ENCODE results near the gene RRN3. TPM values are rescaled to one million over a fixed set of nuclear protein-coding genes. Genes with fewer than 3 reads are reported as not detected.
"Not testable (repeated sequence)": the region's sequence is repeated elsewhere in the genome, so short reads cannot be mapped to it uniquely, and the experiment has no call there.

RRN3 gene
- total and polyA plus RNA-seq, 9 donors, result 18.8 to 46.0 (median 30.7) TPM

DNA sequence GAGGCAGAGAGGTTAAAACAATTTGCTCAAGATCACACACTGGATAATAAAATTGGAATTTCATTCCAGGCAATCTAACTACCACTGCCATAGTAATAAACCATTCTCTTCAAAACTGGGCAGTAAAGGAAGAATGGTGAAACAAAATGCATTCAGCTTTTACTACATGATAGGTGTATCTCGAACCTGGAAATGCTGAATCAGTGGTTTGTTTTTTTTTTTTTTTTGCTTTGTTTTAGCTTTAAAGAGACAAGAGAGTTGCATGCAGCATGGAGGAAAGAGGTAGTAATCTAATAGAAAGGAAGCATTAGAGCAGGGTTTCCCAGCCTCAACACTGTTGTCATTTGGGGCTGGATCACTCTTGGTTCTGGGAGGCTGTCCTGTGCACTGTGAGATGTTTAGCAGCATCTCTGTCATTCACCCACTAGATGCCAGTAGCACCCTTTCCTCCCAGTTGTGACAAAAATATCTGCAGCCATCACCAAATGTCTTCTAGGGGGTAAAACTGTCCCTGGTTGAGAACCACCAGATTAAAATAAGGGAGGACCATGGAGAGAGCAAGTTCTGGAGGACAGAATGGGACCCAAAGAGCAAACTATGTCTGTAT lies 3.3 kb downstream of the RRN3 start:
- intact Hi-C loops (cut with DNase I); H3K4me1 ChIP-seq (ENCODE audit: insufficient read depth); DNase-seq; H3K27me3 ChIP-seq; H3K27ac ChIP-seq; H3K36me3 ChIP-seq; H3K4me3 ChIP-seq; H3K9me3 ChIP-seq: not testable (repeated sequence)
- 45 to 64% (median 47%) methylated on average over 1 of the region's 1 CpG for WGBS, 3 donors

DNA sequence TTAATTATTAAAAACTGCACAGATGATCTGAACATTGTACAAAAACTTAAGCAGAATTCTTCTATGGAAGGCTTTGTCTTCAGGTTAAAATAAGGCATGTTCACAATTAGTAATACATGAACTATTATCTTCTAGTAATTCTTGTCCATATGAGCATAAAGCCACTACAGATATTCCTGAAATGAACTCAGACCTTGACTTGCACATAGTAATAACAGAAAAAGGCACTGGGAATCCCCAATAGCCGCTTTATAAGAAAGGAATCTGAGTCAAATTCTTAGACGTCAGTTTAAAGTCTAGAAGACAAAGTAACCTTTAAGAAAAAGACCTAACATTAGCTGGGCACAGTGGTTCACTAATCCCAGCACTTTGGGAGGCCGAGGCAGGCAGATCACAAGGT lies 11.3 kb downstream of the RRN3 start:
- H3K4me3 ChIP-seq; H3K9me3 ChIP-seq; H3K27me3 ChIP-seq; H3K36me3 ChIP-seq; H3K27ac ChIP-seq; intact Hi-C loops (cut with DNase I); H3K4me1 ChIP-seq (ENCODE audit: insufficient read depth); DNase-seq: not testable (repeated sequence)
- WGBS, 3 donors, result 81 to 86% (median 85%) methylated on average over 3 of the region's 3 CpGs

DNA sequence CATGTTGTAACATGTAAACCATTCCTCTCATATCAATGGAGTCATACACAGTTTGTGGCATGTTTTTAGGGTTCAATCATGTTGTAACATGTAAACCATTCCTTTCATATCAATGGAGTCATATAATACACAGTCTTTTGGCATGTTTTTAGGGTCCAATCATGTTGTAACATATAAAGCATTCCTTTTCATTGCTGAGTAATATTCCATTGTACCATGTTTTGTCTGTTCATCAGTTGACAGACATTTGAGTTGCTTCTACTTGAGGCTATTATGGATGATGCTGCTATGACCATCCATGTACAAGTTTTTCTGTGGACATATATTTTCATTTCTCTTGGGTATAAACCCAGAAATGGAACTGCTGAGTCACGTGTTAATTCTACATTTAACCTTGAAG lies 13.2 kb downstream of the RRN3 start:
- WGBS, 3 donors, result 97 to 100% (median 100%) methylated on average over 1 of the region's 1 CpG
- H3K4me1 ChIP-seq (ENCODE audit: insufficient read depth); H3K4me3 ChIP-seq; H3K27me3 ChIP-seq; H3K27ac ChIP-seq; DNase-seq; H3K36me3 ChIP-seq; H3K9me3 ChIP-seq; intact Hi-C loops (cut with DNase I): not testable (repeated sequence)

DNA sequence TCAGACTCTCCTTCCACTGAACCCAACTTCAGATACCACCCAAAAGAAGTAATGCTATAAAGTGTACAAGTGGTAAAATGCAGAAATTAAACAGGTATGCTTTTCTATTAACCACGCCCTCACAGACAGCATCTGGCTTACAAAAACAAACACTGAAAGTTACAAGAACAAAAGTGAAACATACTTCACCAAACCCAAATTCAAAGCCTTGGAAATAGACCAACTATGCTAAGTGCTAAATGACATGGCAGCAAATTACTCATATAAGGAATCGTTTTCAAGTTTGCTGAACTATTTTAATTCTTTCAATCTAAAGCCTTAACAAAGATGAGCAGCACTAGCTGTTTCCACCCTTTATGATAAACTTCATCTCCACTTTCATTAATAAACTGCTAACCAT lies 17.9 kb downstream of the RRN3 start:
- H3K36me3 ChIP-seq; H3K4me3 ChIP-seq; H3K9me3 ChIP-seq; DNase-seq; intact Hi-C loops (cut with DNase I); H3K27ac ChIP-seq; H3K4me1 ChIP-seq (ENCODE audit: insufficient read depth); H3K27me3 ChIP-seq: not testable (repeated sequence)
- 38 to 58% (median 44%) methylated on average over 2 of the region's 2 CpGs for WGBS, 3 donors

DNA sequence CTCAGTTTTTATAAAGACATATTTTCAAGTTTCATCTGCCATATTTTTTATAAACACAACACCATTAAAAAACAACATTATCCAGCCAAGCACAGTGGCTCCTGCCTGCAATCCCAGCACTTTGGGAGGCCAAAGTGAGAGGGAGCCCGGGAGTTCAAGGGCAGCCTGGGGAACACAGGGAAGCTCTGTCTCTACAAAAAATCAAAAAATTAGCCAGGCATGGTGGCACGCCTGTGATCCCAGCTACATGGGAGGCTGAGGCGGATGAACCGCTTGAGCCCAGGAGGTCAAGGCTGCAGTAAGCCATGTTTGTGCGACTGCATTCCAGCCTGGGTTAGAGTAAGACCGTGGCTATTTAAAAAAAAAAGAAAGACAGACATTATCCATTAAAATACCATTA lies 21.0 kb downstream of the RRN3 start:
- WGBS, 3 donors, result 10 to 27% (median 10%) methylated on average over 6 of the region's 6 CpGs
- Histone ChIP-seq H3K4me3 (no peak overlapping the region), H3K4me1 (ENCODE audit: insufficient read depth) (no peaks in the 10 kb centered on the region), H3K27me3 (no peaks in the 10 kb centered on the region), H3K36me3 (no peaks in the 10 kb centered on the region), H3K27ac (peak overlapping the region in 1 of 2 donors; percentile 58), H3K9me3 (no peaks in the 10 kb centered on the region)
- intact Hi-C loops (cut with DNase I), result no loop called here
- TF ChIP-seq EP300 (IDR thresholded peaks at IDR 0.05), result no peak
- TF ChIP-seq, protein P1, sequence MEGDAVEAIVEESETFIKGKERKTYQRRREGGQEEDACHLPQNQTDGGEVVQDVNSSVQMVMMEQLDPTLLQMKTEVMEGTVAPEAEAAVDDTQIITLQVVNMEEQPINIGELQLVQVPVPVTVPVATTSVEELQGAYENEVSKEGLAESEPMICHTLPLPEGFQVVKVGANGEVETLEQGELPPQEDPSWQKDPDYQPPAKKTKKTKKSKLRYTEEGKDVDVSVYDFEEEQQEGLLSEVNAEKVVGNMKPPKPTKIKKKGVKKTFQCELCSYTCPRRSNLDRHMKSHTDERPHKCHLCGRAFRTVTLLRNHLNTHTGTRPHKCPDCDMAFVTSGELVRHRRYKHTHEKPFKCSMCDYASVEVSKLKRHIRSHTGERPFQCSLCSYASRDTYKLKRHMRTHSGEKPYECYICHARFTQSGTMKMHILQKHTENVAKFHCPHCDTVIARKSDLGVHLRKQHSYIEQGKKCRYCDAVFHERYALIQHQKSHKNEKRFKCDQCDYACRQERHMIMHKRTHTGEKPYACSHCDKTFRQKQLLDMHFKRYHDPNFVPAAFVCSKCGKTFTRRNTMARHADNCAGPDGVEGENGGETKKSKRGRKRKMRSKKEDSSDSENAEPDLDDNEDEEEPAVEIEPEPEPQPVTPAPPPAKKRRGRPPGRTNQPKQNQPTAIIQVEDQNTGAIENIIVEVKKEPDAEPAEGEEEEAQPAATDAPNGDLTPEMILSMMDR (IDR thresholded peaks at IDR 0.05), result no peak
- no peak for TF ChIP-seq POLR2A (IDR thresholded peaks at IDR 0.05)
- DNase-seq, result peak in 3 of 5 donors; percentile 31 to 59 (median 38)

DNA sequence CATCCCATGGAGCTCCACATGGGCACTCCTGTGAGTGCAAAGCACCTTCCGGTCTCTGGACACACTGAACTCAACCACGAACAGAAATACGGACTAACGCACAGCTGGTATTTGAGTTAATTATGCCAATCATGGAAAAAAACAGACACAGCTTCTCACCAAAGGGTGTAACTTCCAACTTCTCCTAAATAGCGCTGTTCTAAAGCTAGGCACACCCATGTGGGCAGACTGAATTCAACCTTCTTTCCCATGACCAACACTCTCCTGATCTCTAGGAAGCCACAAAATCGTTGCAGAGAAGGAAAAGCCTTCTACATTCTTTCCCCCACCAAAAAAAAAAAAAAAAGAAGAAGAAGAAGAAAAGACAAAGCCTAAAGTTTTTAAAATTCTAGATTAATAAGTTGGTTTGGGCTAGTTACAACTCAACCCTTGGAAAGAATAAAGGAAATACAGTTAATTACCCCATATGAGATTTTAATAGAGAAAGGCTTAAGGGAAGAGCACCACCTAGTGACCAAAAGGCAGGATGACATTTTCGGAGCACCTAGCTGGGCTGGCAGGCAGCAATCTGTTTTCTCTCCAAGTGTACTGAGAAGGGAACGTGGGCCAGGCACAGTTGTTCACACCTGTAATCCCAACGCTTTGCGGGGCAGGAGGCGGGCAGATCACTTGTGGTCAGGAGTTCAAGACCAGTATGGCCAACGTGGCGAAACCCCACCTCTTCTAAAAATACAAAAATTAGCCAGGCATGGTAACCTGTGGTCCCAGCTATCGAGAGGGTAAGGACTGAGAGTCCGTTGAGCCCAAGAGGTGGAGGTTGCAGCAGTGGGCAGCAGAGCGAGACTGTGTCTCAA lies 21.9 kb downstream of the RRN3 start:
- H3K4me1 ChIP-seq (ENCODE audit: insufficient read depth); H3K4me3 ChIP-seq; H3K27me3 ChIP-seq; DNase-seq; H3K36me3 ChIP-seq; H3K9me3 ChIP-seq; intact Hi-C loops (cut with DNase I): not testable (repeated sequence)
- 36 to 43% (median 37%) methylated on average over 15 to 16 of the region's 16 CpGs for WGBS, 3 donors
- H3K27ac ChIP-seq, result peak overlapping the region in 1 of 2 donors; percentile 58
- TF ChIP-seq, protein P1 (IDR thresholded peaks at IDR 0.05), result peak in 1 of 3 donors; percentile 11

DNA sequence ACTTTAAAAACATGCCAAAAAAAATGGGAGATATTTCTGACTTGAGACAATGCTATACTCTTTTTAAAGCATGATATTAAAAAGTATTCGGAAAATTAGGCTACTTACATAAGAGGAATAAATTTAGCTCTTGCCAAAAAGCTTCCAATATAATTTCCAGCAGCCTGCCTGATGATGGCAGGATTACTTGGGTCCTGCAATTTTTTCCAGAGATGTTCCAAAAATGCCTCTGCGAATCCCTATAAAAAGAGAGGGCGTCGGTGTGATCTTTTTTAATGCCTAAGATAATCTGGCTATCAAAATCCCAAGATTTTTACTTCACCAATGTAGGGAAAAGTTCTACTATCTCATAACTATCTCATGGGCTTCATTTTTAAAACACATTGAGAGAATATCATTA lies 23.1 kb downstream of the RRN3 start:
- H3K36me3 ChIP-seq; H3K27me3 ChIP-seq; H3K27ac ChIP-seq; intact Hi-C loops (cut with DNase I); H3K4me1 ChIP-seq (ENCODE audit: insufficient read depth); H3K4me3 ChIP-seq; DNase-seq; H3K9me3 ChIP-seq: not testable (repeated sequence)
- WGBS, 3 donors, result 58 to 77% (median 67%) methylated on average over 4 of the region's 4 CpGs

DNA sequence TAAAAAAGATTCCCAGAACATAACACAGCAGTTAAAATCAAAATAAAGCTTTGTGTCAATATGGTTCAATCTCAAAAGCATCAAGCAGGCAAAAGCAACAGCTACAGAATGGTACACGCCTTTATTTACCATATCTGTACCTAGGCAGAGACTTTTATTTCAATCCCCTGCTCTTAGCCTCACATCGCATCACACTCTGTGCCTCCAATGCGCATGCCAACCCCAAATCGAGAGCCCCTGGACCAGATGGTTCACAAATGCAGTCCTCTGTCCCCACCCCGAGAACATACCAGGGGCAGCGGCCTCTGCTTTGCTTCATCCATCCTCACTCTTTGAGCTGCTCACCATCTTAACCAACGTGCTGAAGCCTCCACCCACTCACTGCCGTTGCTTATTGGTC lies 27.4 kb downstream of the RRN3 start:
- H3K27ac ChIP-seq; DNase-seq; H3K9me3 ChIP-seq; H3K27me3 ChIP-seq; H3K4me3 ChIP-seq; H3K36me3 ChIP-seq; H3K4me1 ChIP-seq (ENCODE audit: insufficient read depth); intact Hi-C loops (cut with DNase I): not testable (repeated sequence)
- WGBS, 3 donors, result 87 to 92% (median 88%) methylated on average over 5 to 8 of the region's 8 CpGs

DNA sequence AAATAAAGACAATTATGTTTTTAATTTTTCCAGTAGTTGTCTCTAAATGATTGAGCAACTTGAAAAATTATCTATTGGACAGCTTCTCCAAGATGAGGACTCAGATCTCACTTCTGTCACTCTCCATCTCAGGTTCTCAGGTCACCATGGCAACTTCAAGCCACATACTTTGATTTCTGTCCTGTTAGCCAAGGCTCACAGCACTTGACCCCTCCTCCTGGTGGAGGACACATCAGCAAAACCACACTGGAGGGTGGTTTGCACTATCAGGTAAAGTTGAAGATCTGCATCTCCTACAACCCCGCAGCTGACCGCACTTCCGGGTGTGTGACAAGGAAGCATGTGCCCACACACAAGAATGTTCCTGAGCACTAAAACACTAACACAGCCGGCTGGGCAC lies 28.1 kb downstream of the RRN3 start:
- H3K4me3 ChIP-seq; intact Hi-C loops (cut with DNase I); H3K4me1 ChIP-seq (ENCODE audit: insufficient read depth); DNase-seq; H3K36me3 ChIP-seq; H3K9me3 ChIP-seq; H3K27me3 ChIP-seq; H3K27ac ChIP-seq: not testable (repeated sequence)
- 87 to 100% (median 88%) methylated on average over 3 to 4 of the region's 4 CpGs for WGBS, 3 donors

Measured in ovary (tissue), 9 donors.